Fibroblast of lung (primary cell): ENCODE measurements around the gene ZNF672.

ENCODE experiments used
- CTCF ChIP-seq, 2 donors: IDR thresholded peaks in 1 of 2; conservative IDR thresholded peaks in 1 of 2; 1 replicate in 1 of 2; 2 replicates in 1 of 2; pipeline ENCODE4 v1.5.1; 2011 to 2012; ENCODE audit warnings: low read length in 2 of 2, control low read depth in 1 of 2, inconsistent platforms in 1 of 2, low read depth in 1 of 2, mild to moderate bottlenecking in 1 of 2
- EZH2 ChIP-seq: IDR thresholded peaks from 2 replicates; pipeline ENCODE4 v1.5.1; 2012; ENCODE audit warnings: low read length, control low read depth, mild to moderate bottlenecking; ENCODE audit errors: missing control alignments

GRCh38 chr1:248852481-248853405, 14.7 kb downstream of the ZNF672 start:
- no peak for TF ChIP-seq CTCF (conservative IDR thresholded peaks at IDR 0.05 in 1 of 2, IDR thresholded peaks at IDR 0.05 in 1 of 2; ENCODE audit: low read depth in 1 of 2, low read length in 2 of 2)
- no peak for TF ChIP-seq EZH2
